MM.1S (cell line): ENCODE measurements around the gene POC1B.

Source experiments
- DNase-seq: peaks from one replicate; pipeline ENCODE4 v3.0.0-alpha.2; 2015
- H2AFZ ChIP-seq: fragments of 300-600 bp; sonication (generic); 2 replicates; pipeline ENCODE4 v1.6.0; 2016; ENCODE audit warnings: antibody characterized with exemption, low read length
- H3F3A ChIP-seq: fragments of 300-600 bp; sonication (generic); 2 replicates; pipeline ENCODE4 v1.6.1; 2016; ENCODE audit warnings: mild to moderate bottlenecking, antibody characterized with exemption, low read length, moderate library complexity, mixed read lengths; ENCODE audit not compliant: insufficient read depth
- H3K27ac ChIP-seq: fragments of 300-600 bp; sonication (generic); 2 replicates; pipeline ENCODE4 v1.5.1; 2016; ENCODE audit warnings: mild to moderate bottlenecking, low read length
- H3K27me3 ChIP-seq: fragments of 300-600 bp; sonication (generic); replicated peaks from 2 replicates; pipeline ENCODE4 v1.6.0; 2016; ENCODE audit warnings: low read length; ENCODE audit not compliant: insufficient read depth
- H3K36me3 ChIP-seq: fragments of 300-600 bp; sonication (generic); replicated peaks from 2 replicates; pipeline ENCODE4 v1.6.1; 2016; ENCODE audit warnings: mild to moderate bottlenecking, low read length, mixed read lengths; ENCODE audit not compliant: insufficient read depth
- H3K4me1 ChIP-seq: fragments of 300-600 bp; sonication (generic); 2 replicates; pipeline ENCODE4 v1.6.1; 2016; ENCODE audit warnings: low read length, mixed read lengths
- H3K4me2 ChIP-seq: fragments of 300-600 bp; sonication (generic); 2 replicates; pipeline ENCODE4 v1.6.0; 2016; ENCODE audit warnings: low read depth, low read length
- H3K4me3 ChIP-seq: fragments of 300-600 bp; sonication (generic); 2 replicates; pipeline ENCODE4 v1.5.1; 2016; ENCODE audit warnings: low read length, mixed read lengths
- H3K79me2 ChIP-seq: fragments of 300-600 bp; sonication (generic); 2 replicates; pipeline ENCODE4 v1.6.1; 2016; ENCODE audit warnings: mixed run types, low read length, mixed read lengths
- H3K9ac ChIP-seq: fragments of 300-600 bp; sonication (generic); 2 replicates; pipeline ENCODE4 v1.6.1; 2016; ENCODE audit warnings: low read length, mixed read lengths
- H3K9me2 ChIP-seq: fragments of 300-600 bp; sonication (generic); replicated peaks from 2 replicates; pipeline ENCODE4 v1.6.1; 2016; ENCODE audit warnings: mild to moderate bottlenecking, low read length, mixed read lengths; ENCODE audit not compliant: insufficient read depth
- H3K9me3 ChIP-seq: fragments of 300-600 bp; sonication (generic); replicated peaks from 2 replicates; pipeline ENCODE4 v1.6.1; 2016; ENCODE audit warnings: mild to moderate bottlenecking, low read length, mixed read lengths; ENCODE audit not compliant: insufficient read depth
- H4K20me1 ChIP-seq: fragments of 300-600 bp; sonication (generic); 2 replicates; pipeline ENCODE4 v1.6.1; 2016; ENCODE audit warnings: mild to moderate bottlenecking, low read length, moderate library complexity, mixed read lengths; ENCODE audit not compliant: insufficient read depth
- CTCF ChIP-seq: fragments of 300-600 bp; sonication (generic); IDR thresholded peaks from 2 replicates; pipeline ENCODE4 v1.5.1; 2016; ENCODE audit warnings: antibody characterized with exemption, low read length, mixed read lengths
- EZH2 ChIP-seq: fragments of 300-600 bp; sonication (generic); optimal IDR thresholded peaks from 2 replicates; pipeline ENCODE3; 2017; ENCODE audit warnings: low read depth, mild to moderate bottlenecking, antibody characterized with exemption, low read length, mixed read lengths
- EZH2phosphoT487 ChIP-seq: fragments of 300-600 bp; sonication (generic); IDR thresholded peaks from 2 replicates; pipeline ENCODE4 v1.6.1; 2018; ENCODE audit warnings: antibody characterized with exemption, low read length

Gene POC1B

GRCh38 chr12:89514751-89515150, 11.1 kb downstream of the POC1B start:
- H2AFZ ChIP-seq = no peak overlapping the region
- H3K27me3 ChIP-seq = no peaks in the 10 kb centered on the region
- H3K4me3 ChIP-seq = no peak overlapping the region
- no peaks in the 10 kb centered on the region for H4K20me1 ChIP-seq
- no peak overlapping the region for H3K9ac ChIP-seq
- H3K9me3 ChIP-seq = no peaks in the 10 kb centered on the region
- no peak overlapping the region for H3K27ac ChIP-seq
- H3K4me2 ChIP-seq = no peak overlapping the region
- H3K9me2 ChIP-seq = no peaks in the 10 kb centered on the region
- H3K79me2 ChIP-seq = peaks cover 57% of the 10 kb centered on the region
- peak; percentile 23 for DNase-seq
- no peak for TF ChIP-seq CTCF
- TF ChIP-seq EZH2phosphoT487 = no peak
- TF ChIP-seq EZH2 = no peak
- no peaks in the 10 kb centered on the region for H3F3A ChIP-seq
- H3K36me3 ChIP-seq = no peaks in the 10 kb centered on the region
- peaks cover 8% of the 10 kb centered on the region for H3K4me1 ChIP-seq

- H3K9me3 ChIP-seq = no peaks in the 10 kb centered on the region
- DNase-seq = no peak
Measured at GRCh38 chr12:89513544-89513943, 12.3 kb downstream of the POC1B start.

GRCh38 chr12:89507015-89507824, 18.6 kb downstream of the POC1B start:
- H3K9ac ChIP-seq = no peak overlapping the region
- DNase-seq = no peak
- H4K20me1 ChIP-seq = no peaks in the 10 kb centered on the region
- H3K4me2 ChIP-seq = no peak overlapping the region
- H3K36me3 ChIP-seq = no peaks in the 10 kb centered on the region
- peaks cover 10% of the 10 kb centered on the region for H3K79me2 ChIP-seq
- no peaks in the 10 kb centered on the region for H3K9me3 ChIP-seq
- H2AFZ ChIP-seq = no peak overlapping the region
- TF ChIP-seq EZH2 (no peak), CTCF (no peak), EZH2phosphoT487 (no peak)
- no peak overlapping the region for H3K27ac ChIP-seq
- no peaks in the 10 kb centered on the region for H3K27me3 ChIP-seq
- no peaks in the 10 kb centered on the region for H3F3A ChIP-seq
- H3K9me2 ChIP-seq = no peaks in the 10 kb centered on the region
- H3K4me3 ChIP-seq = no peak overlapping the region
- no peaks in the 10 kb centered on the region for H3K4me1 ChIP-seq

More at GRCh38 chr12:89513544-89513943, 12.3 kb downstream of the POC1B start:
- Histone ChIP-seq H3K9me2 (no peaks in the 10 kb centered on the region), H2AFZ (no peak overlapping the region), H3K4me1 (peaks cover 8% of the 10 kb centered on the region), H3K79me2 (peaks cover 45% of the 10 kb centered on the region), H3K27ac (no peak overlapping the region), H3K4me3 (no peak overlapping the region), H4K20me1 (no peaks in the 10 kb centered on the region), H3K27me3 (no peaks in the 10 kb centered on the region), H3K9ac (no peak overlapping the region), H3K4me2 (no peak overlapping the region), H3K36me3 (no peaks in the 10 kb centered on the region), H3F3A (no peaks in the 10 kb centered on the region)
- no peak for TF ChIP-seq CTCF
- TF ChIP-seq EZH2 = no peak
- TF ChIP-seq EZH2phosphoT487 = no peak
